Calu3 (cell line): Measurements from ENCODE around the gene RAPGEF4. TPM values are rescaled to one million over a fixed set of nuclear protein-coding genes. Genes with fewer than 3 reads are reported as not detected.

ENCODE experiments used
- BruUV-seq: library from RNA; stranded (reverse); fragments of 400-500 nt; replicated peaks from 2 replicates; lab custom pipeline; 2021; lab: Mats Ljungman, UMichigan
- CTCF ChIA-PET: fragments of 300-600 bp; sonication (Branson Sonifier 250); formaldehyde crosslinking; loops from one replicate; lab custom pipeline; 2022; ENCODE audit warnings: antibody characterized with exemption; lab: Charles Lee
- DNase-seq: peaks from one replicate; pipeline ENCODE4 v3.0.0; 2022
- H3K27ac Mint-ChIP-seq: one replicate; pipeline ENCODE4 v1.8.0; 2022; ENCODE audit warnings: mixed read lengths; ENCODE audit not compliant: unreplicated experiment
- H3K27me3 Mint-ChIP-seq: one replicate; pipeline ENCODE4 v1.8.0; 2022; ENCODE audit warnings: mixed read lengths; ENCODE audit not compliant: unreplicated experiment
- H3K36me3 Mint-ChIP-seq: one replicate; pipeline ENCODE4 v1.8.0; 2022; ENCODE audit warnings: mild to moderate bottlenecking, moderate library complexity, mixed read lengths; ENCODE audit not compliant: insufficient read depth, unreplicated experiment
- H3K4me1 Mint-ChIP-seq: one replicate; pipeline ENCODE4 v1.8.0; 2022; ENCODE audit warnings: mild to moderate bottlenecking, low read depth, mixed read lengths; ENCODE audit not compliant: unreplicated experiment
- H3K4me3 Mint-ChIP-seq: one replicate; pipeline ENCODE4 v1.8.0; 2022; ENCODE audit warnings: mild to moderate bottlenecking, low read depth, moderate library complexity, mixed read lengths; ENCODE audit not compliant: unreplicated experiment
- H3K9me3 Mint-ChIP-seq: one replicate; pipeline ENCODE4 v1.8.0; 2022; ENCODE audit warnings: low read depth, mixed read lengths; ENCODE audit not compliant: unreplicated experiment
- intact Hi-C: fragments of 100-400 bp; cut with micrococcal nuclease; formaldehyde crosslinking; loops from one replicate; pipeline ENCODE4 v1.10.0; 2022; ENCODE audit not compliant: unreplicated experiment
- total RNA-seq: library from RNA; stranded (reverse); gene quantifications from 2 replicates; pipeline ENCODE4 v1.2.3, GENCODE V29; 2022
- TF ChIP-seq, protein P1 (sequence below): fragments of 200-600 bp; IDR thresholded peaks from one replicate; pipeline ENCODE4 v1.8.0; 2022; ENCODE audit warnings: antibody characterized with exemption; ENCODE audit not compliant: unreplicated experiment

The RAPGEF4 gene
- total RNA-seq, 1 experiment from 2014 or later = 1.8 TPM

GRCh38 chr2:172869861-172870260, 134.2 kb downstream of the RAPGEF4 start:
- Mint-ChIP-seq H3K27me3 (no peaks in the 10 kb centered on the region), H3K27ac (no peak overlapping the region), H3K36me3 (no peaks in the 10 kb centered on the region), H3K4me3 (no peak overlapping the region), H3K9me3 (no peaks in the 10 kb centered on the region), H3K4me1 (no peaks in the 10 kb centered on the region)
- no peak for DNase-seq
- CTCF ChIA-PET = interaction anchor here (1.8 kb wide), 1 partner anchor 56 kb away, joined by 4 read pairs; no protein-coding TSS in a partner anchor
- intact Hi-C loops = no loop called here
- TF ChIP-seq, protein P1, sequence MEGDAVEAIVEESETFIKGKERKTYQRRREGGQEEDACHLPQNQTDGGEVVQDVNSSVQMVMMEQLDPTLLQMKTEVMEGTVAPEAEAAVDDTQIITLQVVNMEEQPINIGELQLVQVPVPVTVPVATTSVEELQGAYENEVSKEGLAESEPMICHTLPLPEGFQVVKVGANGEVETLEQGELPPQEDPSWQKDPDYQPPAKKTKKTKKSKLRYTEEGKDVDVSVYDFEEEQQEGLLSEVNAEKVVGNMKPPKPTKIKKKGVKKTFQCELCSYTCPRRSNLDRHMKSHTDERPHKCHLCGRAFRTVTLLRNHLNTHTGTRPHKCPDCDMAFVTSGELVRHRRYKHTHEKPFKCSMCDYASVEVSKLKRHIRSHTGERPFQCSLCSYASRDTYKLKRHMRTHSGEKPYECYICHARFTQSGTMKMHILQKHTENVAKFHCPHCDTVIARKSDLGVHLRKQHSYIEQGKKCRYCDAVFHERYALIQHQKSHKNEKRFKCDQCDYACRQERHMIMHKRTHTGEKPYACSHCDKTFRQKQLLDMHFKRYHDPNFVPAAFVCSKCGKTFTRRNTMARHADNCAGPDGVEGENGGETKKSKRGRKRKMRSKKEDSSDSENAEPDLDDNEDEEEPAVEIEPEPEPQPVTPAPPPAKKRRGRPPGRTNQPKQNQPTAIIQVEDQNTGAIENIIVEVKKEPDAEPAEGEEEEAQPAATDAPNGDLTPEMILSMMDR = no peak
- BruUV-seq = no TSS peak

GRCh38 chr2:172870396-172870795, 134.8 kb downstream of the RAPGEF4 start:
- CTCF ChIA-PET = interaction anchor here (1.1 to 1.8 kb wide), 2 partner anchors 57 to 62 kb away, joined by 3 to 4 read pairs; no protein-coding TSS in a partner anchor
- Mint-ChIP-seq H3K4me1 (no peaks in the 10 kb centered on the region), H3K27ac (no peak overlapping the region), H3K36me3 (no peaks in the 10 kb centered on the region), H3K4me3 (no peak overlapping the region), H3K9me3 (no peaks in the 10 kb centered on the region), H3K27me3 (peaks cover 2% of the 10 kb centered on the region)
- no peak for DNase-seq
- intact Hi-C loops = no loop called here
- TF ChIP-seq, protein P1 = no peak
- no TSS peak for BruUV-seq

DNA sequence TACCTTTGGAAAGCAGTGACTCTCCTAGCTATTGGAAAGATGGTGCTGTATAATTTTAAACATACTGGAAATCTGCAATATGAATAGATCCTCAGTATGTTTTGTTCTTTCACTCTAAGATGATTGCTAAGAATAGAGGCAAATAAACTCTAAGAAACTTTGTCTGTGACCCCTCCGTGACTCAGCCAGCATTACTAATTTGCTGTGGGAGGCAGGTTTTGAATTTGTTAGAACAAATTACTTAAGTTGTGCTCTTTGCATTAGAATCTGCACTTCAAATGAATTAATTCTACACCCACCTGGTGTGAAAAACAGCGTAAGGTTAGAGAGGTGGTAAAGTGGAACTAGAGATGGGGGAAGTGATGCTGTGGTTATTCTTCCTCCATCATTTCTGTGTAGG, 142.2 kb downstream of the RAPGEF4 start:
- Mint-ChIP-seq H3K27ac (no peak overlapping the region), H3K27me3 (peaks cover 41% of the 10 kb centered on the region), H3K36me3 (no peaks in the 10 kb centered on the region), H3K4me1 (no peaks in the 10 kb centered on the region), H3K4me3 (no peak overlapping the region), H3K9me3 (no peaks in the 10 kb centered on the region)
- TF ChIP-seq, protein P1 = no peak
- BruUV-seq = no TSS peak
- intact Hi-C loops = no loop called here
- DNase-seq = no peak
- CTCF ChIA-PET = no interaction called here

GRCh38 chr2:172878260-172878659, 142.6 kb downstream of the RAPGEF4 start:
- H3K36me3 Mint-ChIP-seq = no peaks in the 10 kb centered on the region
- TF ChIP-seq, protein P1 = no peak
- BruUV-seq = no TSS peak
- H3K4me3 Mint-ChIP-seq = no peak overlapping the region
- H3K27me3 Mint-ChIP-seq = peaks cover 46% of the 10 kb centered on the region
- CTCF ChIA-PET = no interaction called here
- H3K4me1 Mint-ChIP-seq = no peaks in the 10 kb centered on the region
- no peak overlapping the region for H3K27ac Mint-ChIP-seq
- intact Hi-C loops = no loop called here
- no peaks in the 10 kb centered on the region for H3K9me3 Mint-ChIP-seq
- DNase-seq = no peak
